Neural cell (in vitro differentiated cells): ENCODE results near the gene DDX27.

Source experiments
- EP300 ChIP-seq: fragments of 450-650 bp; conservative IDR thresholded peaks from 2 replicates; pipeline ENCODE4 v1.6.1; 2014; ENCODE audit warnings: antibody characterized with exemption, mild to moderate bottlenecking, moderate library complexity; ENCODE audit not compliant: poor library complexity, severe bottlenecking
- EZH2 ChIP-seq: fragments of 200-600, 300-800 bp; shearing (Covaris generic), sonication (generic); IDR thresholded peaks from 2 replicates; pipeline ENCODE4 v1.6.1; 2014; ENCODE audit warnings: antibody characterized with exemption, low read length, borderline replicate concordance, mild to moderate bottlenecking; ENCODE audit not compliant: insufficient read depth, poor library complexity, severe bottlenecking
- POLR2AphosphoS5 ChIP-seq: IDR thresholded peaks from 2 replicates; pipeline ENCODE4 v1.6.1; 2012
- RAD21 ChIP-seq: fragments of 450-650 bp; conservative IDR thresholded peaks from 2 replicates; pipeline ENCODE4 v1.6.1; 2014; ENCODE audit warnings: antibody characterized with exemption, mild to moderate bottlenecking, moderate library complexity
- TF ChIP-seq, protein P1 (sequence below): fragments of 450-650 bp; IDR thresholded peaks from 2 replicates; pipeline ENCODE4 v1.5.1; 2014; ENCODE audit warnings: antibody characterized with exemption, mild to moderate bottlenecking, moderate library complexity; ENCODE audit not compliant: poor library complexity, severe bottlenecking
- TF ChIP-seq, protein P2 (sequence below): IDR thresholded peaks from 2 replicates; pipeline ENCODE4 v1.6.1; 2012; ENCODE audit warnings: borderline replicate concordance

DNA sequence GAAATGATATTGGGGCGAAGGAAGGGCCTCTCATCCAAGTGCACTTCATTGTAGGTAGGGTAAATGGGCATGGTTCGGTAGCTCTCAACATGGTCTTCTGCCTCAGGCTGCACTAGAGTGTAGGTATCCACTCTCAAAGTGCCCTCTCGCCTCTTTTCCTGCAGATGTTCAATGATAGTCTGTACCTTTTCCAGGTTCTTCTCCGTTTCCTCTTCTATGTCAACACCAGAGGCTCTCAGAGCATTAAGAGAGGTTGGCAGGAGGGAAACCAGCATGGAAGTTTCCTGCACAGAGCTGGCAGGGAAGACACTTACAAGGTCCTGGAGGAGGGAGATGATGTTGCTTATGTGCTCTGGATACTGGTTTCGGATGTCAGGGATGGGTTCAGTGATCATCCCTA, 51.5 kb downstream of the DDX27 start:
- TF ChIP-seq, protein P1, sequence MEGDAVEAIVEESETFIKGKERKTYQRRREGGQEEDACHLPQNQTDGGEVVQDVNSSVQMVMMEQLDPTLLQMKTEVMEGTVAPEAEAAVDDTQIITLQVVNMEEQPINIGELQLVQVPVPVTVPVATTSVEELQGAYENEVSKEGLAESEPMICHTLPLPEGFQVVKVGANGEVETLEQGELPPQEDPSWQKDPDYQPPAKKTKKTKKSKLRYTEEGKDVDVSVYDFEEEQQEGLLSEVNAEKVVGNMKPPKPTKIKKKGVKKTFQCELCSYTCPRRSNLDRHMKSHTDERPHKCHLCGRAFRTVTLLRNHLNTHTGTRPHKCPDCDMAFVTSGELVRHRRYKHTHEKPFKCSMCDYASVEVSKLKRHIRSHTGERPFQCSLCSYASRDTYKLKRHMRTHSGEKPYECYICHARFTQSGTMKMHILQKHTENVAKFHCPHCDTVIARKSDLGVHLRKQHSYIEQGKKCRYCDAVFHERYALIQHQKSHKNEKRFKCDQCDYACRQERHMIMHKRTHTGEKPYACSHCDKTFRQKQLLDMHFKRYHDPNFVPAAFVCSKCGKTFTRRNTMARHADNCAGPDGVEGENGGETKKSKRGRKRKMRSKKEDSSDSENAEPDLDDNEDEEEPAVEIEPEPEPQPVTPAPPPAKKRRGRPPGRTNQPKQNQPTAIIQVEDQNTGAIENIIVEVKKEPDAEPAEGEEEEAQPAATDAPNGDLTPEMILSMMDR = no peak
- TF ChIP-seq EP300 (no peak), RAD21 (no peak), EZH2 (no peak), POLR2AphosphoS5 (no peak)
- TF ChIP-seq, protein P2, sequence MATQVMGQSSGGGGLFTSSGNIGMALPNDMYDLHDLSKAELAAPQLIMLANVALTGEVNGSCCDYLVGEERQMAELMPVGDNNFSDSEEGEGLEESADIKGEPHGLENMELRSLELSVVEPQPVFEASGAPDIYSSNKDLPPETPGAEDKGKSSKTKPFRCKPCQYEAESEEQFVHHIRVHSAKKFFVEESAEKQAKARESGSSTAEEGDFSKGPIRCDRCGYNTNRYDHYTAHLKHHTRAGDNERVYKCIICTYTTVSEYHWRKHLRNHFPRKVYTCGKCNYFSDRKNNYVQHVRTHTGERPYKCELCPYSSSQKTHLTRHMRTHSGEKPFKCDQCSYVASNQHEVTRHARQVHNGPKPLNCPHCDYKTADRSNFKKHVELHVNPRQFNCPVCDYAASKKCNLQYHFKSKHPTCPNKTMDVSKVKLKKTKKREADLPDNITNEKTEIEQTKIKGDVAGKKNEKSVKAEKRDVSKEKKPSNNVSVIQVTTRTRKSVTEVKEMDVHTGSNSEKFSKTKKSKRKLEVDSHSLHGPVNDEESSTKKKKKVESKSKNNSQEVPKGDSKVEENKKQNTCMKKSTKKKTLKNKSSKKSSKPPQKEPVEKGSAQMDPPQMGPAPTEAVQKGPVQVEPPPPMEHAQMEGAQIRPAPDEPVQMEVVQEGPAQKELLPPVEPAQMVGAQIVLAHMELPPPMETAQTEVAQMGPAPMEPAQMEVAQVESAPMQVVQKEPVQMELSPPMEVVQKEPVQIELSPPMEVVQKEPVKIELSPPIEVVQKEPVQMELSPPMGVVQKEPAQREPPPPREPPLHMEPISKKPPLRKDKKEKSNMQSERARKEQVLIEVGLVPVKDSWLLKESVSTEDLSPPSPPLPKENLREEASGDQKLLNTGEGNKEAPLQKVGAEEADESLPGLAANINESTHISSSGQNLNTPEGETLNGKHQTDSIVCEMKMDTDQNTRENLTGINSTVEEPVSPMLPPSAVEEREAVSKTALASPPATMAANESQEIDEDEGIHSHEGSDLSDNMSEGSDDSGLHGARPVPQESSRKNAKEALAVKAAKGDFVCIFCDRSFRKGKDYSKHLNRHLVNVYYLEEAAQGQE = no peak
